ENCODE results near the gene SCUBE1.

DNA sequence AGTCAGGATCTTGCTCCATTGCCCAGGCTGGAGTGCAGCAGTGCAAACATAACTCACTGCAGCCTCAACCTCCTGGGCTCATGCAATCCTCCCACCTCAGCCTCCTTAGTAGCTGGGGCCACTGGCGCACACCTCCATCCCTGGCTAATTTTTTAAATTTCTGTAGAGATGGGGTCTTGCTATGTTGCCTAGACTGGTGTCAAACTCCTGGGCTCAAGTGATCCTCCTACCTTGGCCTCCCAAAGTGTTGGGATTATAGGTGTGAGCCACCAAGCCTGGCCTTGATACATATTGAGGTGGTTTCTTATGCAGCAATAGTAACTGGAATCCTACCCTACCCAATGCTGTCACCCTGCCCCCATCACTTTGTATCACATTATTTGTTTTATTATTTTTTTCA, 32.4 kb downstream of the SCUBE1 start:
- no peak for TF ChIP-seq POLR2A (IDR thresholded peaks at IDR 0.05; ENCODE audit: extremely low read depth, insufficient read length)
- TF ChIP-seq, protein P1, sequence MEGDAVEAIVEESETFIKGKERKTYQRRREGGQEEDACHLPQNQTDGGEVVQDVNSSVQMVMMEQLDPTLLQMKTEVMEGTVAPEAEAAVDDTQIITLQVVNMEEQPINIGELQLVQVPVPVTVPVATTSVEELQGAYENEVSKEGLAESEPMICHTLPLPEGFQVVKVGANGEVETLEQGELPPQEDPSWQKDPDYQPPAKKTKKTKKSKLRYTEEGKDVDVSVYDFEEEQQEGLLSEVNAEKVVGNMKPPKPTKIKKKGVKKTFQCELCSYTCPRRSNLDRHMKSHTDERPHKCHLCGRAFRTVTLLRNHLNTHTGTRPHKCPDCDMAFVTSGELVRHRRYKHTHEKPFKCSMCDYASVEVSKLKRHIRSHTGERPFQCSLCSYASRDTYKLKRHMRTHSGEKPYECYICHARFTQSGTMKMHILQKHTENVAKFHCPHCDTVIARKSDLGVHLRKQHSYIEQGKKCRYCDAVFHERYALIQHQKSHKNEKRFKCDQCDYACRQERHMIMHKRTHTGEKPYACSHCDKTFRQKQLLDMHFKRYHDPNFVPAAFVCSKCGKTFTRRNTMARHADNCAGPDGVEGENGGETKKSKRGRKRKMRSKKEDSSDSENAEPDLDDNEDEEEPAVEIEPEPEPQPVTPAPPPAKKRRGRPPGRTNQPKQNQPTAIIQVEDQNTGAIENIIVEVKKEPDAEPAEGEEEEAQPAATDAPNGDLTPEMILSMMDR (IDR thresholded peaks at IDR 0.05; ENCODE audit: low read depth, low read length) = no peak
- TF ChIP-seq, protein P2, sequence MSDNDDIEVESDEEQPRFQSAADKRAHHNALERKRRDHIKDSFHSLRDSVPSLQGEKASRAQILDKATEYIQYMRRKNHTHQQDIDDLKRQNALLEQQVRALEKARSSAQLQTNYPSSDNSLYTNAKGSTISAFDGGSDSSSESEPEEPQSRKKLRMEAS (IDR thresholded peaks at IDR 0.05; ENCODE audit: low read depth, low read length) = no peak
